Limb (tissue), 2 donors: ENCODE results near the gene PTPN14.
"Not testable (repeated sequence)": the region's sequence is repeated elsewhere in the genome, so short reads cannot be mapped to it uniquely, and the experiment has no call there.

Source experiments
- DNase-seq, 2 donors: peaks; one replicate each; pipeline ENCODE4 v3.0.0-alpha.2; 2016; ENCODE audit errors: extremely low spot score in 2 of 2

Gene PTPN14

GRCh38 chr1:214510914-214511638 is 40.3 kb downstream of the PTPN14 start:
- no peak for DNase-seq

DNA sequence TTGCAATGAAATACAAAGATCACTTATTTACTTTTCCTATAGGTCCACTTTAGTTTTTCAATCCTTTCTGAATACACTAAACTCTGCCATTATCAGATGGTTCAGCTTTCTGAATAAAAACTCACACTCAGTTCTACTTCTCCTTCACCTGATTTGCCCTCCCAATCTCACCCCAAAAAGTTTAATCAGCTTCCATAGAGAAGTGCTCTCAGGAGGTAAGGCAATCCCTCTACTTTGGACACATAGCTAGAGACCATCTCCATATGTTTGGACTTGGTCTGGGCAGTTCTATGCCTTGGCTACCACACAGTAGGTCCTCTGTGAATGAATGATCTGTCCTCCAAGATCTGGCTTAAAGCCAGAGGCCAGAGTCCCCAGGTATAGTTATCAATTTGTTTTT is 40.9 kb downstream of the PTPN14 start:
- no peak for DNase-seq

DNA sequence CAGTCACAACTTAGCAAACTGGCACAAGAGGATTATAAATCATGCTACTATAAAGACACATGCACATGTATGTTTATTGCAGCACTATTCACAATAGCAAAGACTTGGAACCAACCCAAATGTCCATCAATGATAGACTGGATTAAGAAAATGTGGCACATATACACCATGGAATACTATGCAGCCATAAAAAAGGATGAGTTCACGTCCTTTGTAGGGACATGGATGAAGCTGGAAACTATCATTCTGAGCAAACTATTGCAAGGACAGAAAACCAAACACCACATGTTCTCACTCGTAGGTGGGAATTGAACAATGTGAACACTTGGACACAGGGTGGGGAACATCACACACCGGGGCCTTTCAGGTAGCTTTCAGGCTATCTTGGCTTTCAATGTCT is 41.8 kb downstream of the PTPN14 start:
- DNase-seq = not testable (repeated sequence)

- DNase-seq = no peak
Observed at GRCh38 chr1:214506972-214507431, 44.4 kb downstream of the PTPN14 start.

DNA sequence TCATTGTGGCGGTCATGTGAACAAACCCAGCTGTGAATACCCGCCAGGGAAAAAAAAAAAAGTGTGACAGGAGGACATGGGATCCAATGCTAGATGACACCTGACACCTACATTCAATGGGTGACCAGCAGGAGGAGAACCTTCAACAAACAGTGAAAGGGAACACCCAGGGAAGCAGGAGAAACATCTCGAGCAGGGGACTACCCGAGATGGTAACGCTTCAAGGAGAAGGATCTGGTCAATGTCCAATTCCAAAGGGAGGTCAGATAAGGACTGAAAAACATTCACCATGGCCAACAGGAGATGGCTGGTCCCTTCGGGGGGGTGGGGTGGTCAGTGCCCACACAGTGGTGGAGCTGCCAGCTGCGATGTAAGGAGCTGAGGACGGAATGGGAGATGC is 46.3 kb downstream of the PTPN14 start:
- DNase-seq = no peak

DNA sequence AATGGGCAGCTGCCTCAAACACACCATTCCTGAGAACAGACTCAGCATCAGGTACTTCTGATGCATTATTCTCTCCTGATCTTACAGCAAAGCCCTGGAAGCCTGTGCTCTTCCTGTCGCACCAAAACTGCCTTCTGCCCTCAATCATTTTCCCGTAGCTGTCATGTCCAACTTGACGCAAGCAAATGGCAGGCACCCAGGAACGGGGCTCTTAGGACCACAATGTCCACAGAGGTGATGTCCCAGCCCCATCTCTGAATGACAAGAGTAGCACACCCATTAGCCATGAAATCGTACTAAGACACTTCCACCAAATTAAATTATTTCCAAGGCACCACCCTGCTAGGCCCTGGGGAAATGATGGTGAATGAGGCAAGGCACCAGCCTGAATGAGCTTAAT is 47.1 kb downstream of the PTPN14 start:
- DNase-seq = no peak

DNA sequence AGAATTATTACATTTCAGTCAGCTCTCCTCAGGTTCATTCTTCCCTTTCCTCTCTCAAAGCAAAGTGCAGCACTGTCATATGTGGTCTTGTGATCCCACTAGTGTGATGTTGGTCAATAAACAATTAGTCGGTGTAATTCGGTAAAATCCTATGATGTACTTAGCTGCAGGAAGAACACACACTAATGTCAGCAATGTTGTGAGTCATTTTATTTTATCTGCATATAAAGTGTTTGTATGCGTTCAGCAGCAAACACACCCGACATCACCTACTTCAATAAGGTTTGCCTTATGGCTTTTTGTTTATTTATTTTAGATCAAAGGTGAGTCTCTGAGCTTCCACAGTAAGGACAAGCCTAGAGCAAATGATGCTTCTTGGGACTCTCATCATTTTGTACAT is 47.8 kb downstream of the PTPN14 start:
- no peak for DNase-seq

DNA sequence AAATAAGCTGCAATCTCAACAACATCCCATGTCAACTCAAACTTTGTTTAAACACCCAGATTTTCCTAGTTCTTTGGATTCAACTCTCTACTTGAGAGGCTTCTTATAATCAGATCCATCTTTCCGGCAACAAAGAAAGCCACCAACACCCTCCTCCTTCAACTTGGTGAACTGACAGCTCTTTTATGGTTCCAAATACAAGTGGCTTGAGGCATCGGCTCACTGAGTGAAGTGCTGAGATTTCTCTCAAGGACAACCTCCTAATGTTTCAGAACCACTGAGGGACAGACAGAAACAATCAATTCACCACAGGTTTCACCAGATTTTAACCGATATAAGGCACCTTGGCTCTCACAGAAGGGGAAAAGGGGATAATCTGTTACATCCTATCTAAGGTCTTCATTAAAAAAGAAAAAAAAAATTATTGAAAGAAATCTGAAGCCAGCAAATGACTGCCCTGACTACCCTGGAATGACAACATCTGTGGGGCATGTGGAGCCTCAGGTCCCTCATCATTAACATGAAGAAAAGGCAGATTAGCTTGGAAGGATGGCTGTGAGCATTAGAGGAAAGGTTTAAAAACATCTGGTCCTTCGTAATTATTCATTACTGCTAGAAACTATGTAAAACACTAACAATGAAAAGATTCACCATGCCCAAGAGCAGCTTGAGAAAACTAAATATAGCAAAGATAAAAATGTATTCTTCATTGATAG is 50.9 kb downstream of the PTPN14 start:
- DNase-seq = no peak

- no peak for DNase-seq
Observed at GRCh38 chr1:214499732-214500131, 51.7 kb downstream of the PTPN14 start.

GRCh38 chr1:214498021-214498420 is 53.4 kb downstream of the PTPN14 start:
- DNase-seq = no peak

- DNase-seq = no peak
Observed at GRCh38 chr1:214496126-214496525, 55.3 kb downstream of the PTPN14 start.

GRCh38 chr1:214494706-214495105 is 56.7 kb downstream of the PTPN14 start:
- DNase-seq = no peak

GRCh38 chr1:214494179-214494578 is 57.2 kb downstream of the PTPN14 start:
- DNase-seq = not testable (repeated sequence)

- DNase-seq = no peak
Observed at GRCh38 chr1:214493126-214493796, 58.1 kb downstream of the PTPN14 start.

DNA sequence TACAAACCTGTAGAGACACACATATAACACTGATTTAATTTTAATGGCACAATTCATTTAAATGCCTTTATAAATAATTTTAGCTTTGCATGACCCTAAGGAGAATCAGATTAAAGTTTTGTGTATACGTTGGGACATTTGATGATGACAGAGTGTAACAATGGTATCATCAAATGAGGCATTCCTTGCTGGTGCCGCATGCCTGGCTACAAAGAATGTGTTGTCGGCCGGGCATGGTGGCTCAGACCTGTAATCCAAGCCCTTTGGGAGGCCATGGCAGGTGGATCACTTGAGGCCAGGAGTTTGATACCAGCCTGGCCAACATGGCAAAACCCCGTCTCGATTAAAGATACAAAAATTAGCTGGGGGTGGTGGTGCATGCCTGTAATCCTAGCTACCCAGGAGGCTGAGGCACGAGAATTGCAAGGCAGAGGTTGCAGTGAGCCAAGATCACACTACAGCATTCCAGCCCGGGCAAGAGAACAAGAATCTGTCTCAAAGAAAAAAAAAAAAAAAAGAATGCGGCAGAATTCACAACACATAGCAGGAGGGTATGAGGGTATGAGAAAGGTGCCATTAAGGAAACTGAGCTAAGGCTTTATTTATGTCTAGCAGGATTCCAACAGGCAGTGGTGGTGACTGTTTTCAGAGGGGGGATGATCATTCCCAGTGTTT is 58.9 kb downstream of the PTPN14 start:
- no peak for DNase-seq

DNA sequence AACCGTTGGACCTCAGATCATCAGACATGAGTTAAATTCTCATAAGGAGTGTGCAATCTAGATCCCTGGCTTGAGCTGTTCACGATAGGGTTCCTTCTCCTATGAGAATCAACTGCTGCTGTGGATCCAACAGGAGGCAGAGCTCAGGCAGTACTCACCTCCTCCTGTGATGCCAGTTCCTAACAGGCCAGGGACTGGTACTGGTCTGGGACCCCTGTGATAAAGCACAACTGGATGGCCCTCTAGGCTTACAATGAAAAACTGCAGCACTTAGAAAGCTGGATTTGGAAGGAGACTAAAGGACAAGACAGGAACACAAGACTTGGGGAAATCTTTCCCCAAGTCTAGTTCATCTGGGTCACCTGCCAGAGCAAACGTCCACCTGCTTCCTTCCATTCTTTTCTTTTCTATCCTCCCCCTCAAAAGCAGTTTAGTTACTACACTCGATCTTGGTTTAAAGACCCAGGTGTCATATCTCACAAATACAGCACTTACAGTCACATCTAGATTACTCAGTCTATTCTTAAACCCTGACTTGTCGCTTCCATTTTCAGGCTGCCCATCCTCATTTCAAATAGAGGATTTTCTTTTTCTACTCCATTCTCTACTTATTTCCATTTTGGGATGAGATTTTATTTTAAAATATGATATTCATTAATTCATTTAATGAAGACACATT is 59.8 kb downstream of the PTPN14 start:
- DNase-seq = no peak

GRCh38 chr1:214485151-214485550 is 66.3 kb downstream of the PTPN14 start:
- DNase-seq = no peak

DNA sequence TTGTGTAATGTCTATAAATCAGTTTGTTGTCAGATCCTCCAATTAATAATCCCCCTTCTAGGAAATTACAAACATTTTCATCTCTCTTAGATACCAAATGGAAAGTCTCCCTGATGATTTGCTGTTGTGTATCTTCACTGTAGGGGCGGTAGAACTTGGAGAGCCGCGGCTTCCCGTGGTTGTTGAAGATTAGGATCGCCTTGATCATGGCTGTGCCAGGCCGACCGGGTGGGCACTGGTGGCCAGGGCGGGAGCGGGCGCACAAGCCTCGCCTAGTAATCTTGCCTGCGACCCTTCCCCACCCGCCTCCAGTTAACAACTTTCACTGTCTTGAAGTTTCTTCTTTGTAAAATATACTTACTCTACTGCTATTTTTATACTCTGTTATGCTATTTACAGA is 68.2 kb downstream of the PTPN14 start:
- not testable (repeated sequence) for DNase-seq

- not testable (repeated sequence) for DNase-seq
Observed at GRCh38 chr1:214481983-214482634, 69.3 kb downstream of the PTPN14 start.

GRCh38 chr1:214476986-214477870 is 74.2 kb downstream of the PTPN14 start:
- DNase-seq = no peak
